SK-N-SH treated with all-trans-retinoic acid at 6 μM for 48 hours (cell line): ENCODE results near the gene RAB1A.

Experiments used
- ARNTL ChIP-seq: fragments of 450-650 bp; formaldehyde crosslinking; IDR thresholded peaks from 2 replicates; pipeline ENCODE4 v1.5.0; 2020; ENCODE audit warnings: low read depth, mild to moderate bottlenecking, moderate library complexity, borderline replicate concordance
- BACH2 ChIP-seq: fragments of 250-450 bp; sonication (Bioruptor Pico); IDR thresholded peaks from 2 replicates; pipeline ENCODE4 v1.9.0; 2021; ENCODE audit warnings: mild to moderate bottlenecking, borderline replicate concordance
- ESRRG ChIP-seq: fragments of 250-450 bp; sonication (Bioruptor Pico); IDR thresholded peaks from 2 replicates; pipeline ENCODE4 v1.6.1; 2021; ENCODE audit warnings: mild to moderate bottlenecking
- ISL1 ChIP-seq: fragments of 250-450 bp; sonication (Bioruptor Pico); IDR thresholded peaks from 2 replicates; pipeline ENCODE4 v2.1.2; 2022; ENCODE audit warnings: mild to moderate bottlenecking, moderate library complexity
- SNAI2 ChIP-seq: fragments of 250-450 bp; sonication (Bioruptor Pico); IDR thresholded peaks from 2 replicates; pipeline ENCODE4 v1.5.0; 2020; ENCODE audit warnings: mild to moderate bottlenecking, moderate library complexity
- TCF4 ChIP-seq: fragments of 250-450 bp; sonication (Bioruptor Pico); IDR thresholded peaks from 2 replicates; pipeline ENCODE4 v1.8.0; 2021; ENCODE audit warnings: mild to moderate bottlenecking, moderate library complexity, borderline replicate concordance
- ZFP3 ChIP-seq: fragments of 250-450 bp; sonication (Bioruptor Pico); IDR thresholded peaks from 2 replicates; pipeline ENCODE4 v1.5.0; 2020; ENCODE audit warnings: mild to moderate bottlenecking, moderate library complexity
- ZNF70 ChIP-seq: fragments of 450-650 bp; formaldehyde crosslinking; IDR thresholded peaks from 2 replicates; pipeline ENCODE4 v1.5.0; 2020; ENCODE audit warnings: mild to moderate bottlenecking, moderate library complexity
- ZNF8 ChIP-seq: fragments of 450-650 bp; formaldehyde crosslinking; IDR thresholded peaks from 2 replicates; pipeline ENCODE4 v1.5.0; 2020; ENCODE audit warnings: mild to moderate bottlenecking, moderate library complexity
- TF ChIP-seq, protein P1 (sequence below): fragments of 250-450 bp; sonication (Bioruptor Pico); IDR thresholded peaks from 2 replicates; pipeline ENCODE4 v1.8.0; 2020; ENCODE audit warnings: mild to moderate bottlenecking, moderate library complexity, borderline replicate concordance
- TF ChIP-seq, protein P2 (sequence below): fragments of 250-450 bp; sonication (Bioruptor Pico); IDR thresholded peaks from 2 replicates; pipeline ENCODE4 v1.5.1; 2021; ENCODE audit warnings: mild to moderate bottlenecking, moderate library complexity

DNA sequence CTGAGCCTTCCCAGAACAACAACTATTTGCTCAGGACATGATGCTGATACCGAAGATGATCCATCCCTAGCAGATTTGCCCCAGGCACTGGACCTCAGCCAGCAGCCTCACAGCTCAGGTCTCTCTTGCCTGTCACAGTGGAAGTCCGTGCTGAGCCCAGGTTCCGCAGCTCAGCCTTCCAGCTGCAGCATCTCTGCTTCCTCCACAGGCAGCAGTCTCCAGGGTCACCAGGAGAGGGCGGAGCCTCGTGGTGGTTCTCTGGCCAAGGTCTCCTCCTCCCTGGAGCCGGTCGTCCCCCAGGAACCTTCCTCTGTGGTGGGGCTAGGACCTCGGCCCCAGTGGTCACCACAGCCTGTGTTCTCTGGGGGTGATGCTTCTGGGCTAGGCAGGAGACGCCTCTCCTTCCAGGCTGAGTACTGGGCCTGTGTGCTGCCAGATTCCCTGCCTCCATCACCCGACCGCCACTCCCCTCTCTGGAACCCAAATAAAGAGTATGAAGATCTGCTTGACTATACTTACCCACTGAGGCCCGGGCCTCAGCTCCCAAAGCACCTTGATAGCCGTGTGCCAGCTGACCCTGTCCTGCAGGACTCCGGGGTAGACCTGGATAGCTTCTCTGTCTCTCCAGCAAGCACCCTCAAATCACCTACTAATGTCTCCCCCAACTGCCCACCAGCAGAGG is 58.3 kb downstream of the RAB1A start:
- TF ChIP-seq ESRRG (CRISPR knock-in tag) (no peak), ZNF70 (no peak), ZFP3 (CRISPR knock-in tag) (no peak), SNAI2 (CRISPR knock-in tag) (no peak), BACH2 (CRISPR knock-in tag) (no peak), TCF4 (CRISPR knock-in tag) (no peak), ISL1 (CRISPR knock-in tag) (no peak), ARNTL (CRISPR knock-in tag) (no peak), ZNF8 (CRISPR knock-in tag) (no peak)
- TF ChIP-seq, protein P1, sequence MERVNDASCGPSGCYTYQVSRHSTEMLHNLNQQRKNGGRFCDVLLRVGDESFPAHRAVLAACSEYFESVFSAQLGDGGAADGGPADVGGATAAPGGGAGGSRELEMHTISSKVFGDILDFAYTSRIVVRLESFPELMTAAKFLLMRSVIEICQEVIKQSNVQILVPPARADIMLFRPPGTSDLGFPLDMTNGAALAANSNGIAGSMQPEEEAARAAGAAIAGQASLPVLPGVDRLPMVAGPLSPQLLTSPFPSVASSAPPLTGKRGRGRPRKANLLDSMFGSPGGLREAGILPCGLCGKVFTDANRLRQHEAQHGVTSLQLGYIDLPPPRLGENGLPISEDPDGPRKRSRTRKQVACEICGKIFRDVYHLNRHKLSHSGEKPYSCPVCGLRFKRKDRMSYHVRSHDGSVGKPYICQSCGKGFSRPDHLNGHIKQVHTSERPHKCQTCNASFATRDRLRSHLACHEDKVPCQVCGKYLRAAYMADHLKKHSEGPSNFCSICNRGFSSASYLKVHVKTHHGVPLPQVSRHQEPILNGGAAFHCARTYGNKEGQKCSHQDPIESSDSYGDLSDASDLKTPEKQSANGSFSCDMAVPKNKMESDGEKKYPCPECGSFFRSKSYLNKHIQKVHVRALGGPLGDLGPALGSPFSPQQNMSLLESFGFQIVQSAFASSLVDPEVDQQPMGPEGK (CRISPR knock-in tag) = no peak
- TF ChIP-seq, protein P2, sequence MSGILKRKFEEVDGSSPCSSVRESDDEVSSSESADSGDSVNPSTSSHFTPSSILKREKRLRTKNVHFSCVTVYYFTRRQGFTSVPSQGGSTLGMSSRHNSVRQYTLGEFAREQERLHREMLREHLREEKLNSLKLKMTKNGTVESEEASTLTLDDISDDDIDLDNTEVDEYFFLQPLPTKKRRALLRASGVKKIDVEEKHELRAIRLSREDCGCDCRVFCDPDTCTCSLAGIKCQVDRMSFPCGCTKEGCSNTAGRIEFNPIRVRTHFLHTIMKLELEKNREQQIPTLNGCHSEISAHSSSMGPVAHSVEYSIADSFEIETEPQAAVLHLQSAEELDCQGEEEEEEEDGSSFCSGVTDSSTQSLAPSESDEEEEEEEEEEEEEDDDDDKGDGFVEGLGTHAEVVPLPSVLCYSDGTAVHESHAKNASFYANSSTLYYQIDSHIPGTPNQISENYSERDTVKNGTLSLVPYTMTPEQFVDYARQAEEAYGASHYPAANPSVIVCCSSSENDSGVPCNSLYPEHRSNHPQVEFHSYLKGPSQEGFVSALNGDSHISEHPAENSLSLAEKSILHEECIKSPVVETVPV (CRISPR knock-in tag) = no peak
